Neural cell (in vitro differentiated cells): ENCODE results near the gene DOK7.

Experiments
- CTCF ChIP-seq: fragments of 450-650 bp; IDR thresholded peaks from 2 replicates; pipeline ENCODE4 v1.5.1; 2014; ENCODE audit warnings: antibody characterized with exemption, mild to moderate bottlenecking, moderate library complexity; ENCODE audit not compliant: poor library complexity, severe bottlenecking
- MXI1 ChIP-seq: fragments of 450-650 bp; conservative IDR thresholded peaks from 2 replicates; pipeline ENCODE4 v1.6.1; 2014; ENCODE audit warnings: antibody characterized with exemption, mild to moderate bottlenecking; ENCODE audit not compliant: poor library complexity, severe bottlenecking

- TF ChIP-seq MXI1, result no peak
- TF ChIP-seq CTCF, result no peak
Observed at GRCh38 chr4:3449047-3449573, 14.0 kb upstream of the DOK7 start.
